Measurements from ENCODE around the gene NCOA4. TPM values are rescaled to one million over a fixed set of nuclear protein-coding genes. Genes with fewer than 3 reads are reported as not detected.

Gene NCOA4
- total RNA-seq, 1 donor from 2014 or later = 131 TPM

- Histone ChIP-seq H3K27me3 (ENCODE audit: control insufficient read depth, insufficient read depth, low read length) (no peaks in the 10 kb centered on the region), H3K36me3 (ENCODE audit: control insufficient read depth, insufficient read depth, low read length) (no peaks in the 10 kb centered on the region), H3K4me3 (ENCODE audit: low read depth, low read length) (no peak overlapping the region)
- TF ChIP-seq CTCF (IDR thresholded peaks at IDR 0.05; ENCODE audit: insufficient read depth, low read length, poor library complexity, severe bottlenecking) = no peak
- DNase-seq (ENCODE audit: low read depth) = no peak
Observed at GRCh38 chr10:46074196-46074946, 43.9 kb upstream of the NCOA4 start.

GRCh38 chr10:46073564-46073963, 43.1 kb upstream of the NCOA4 start:
- DNase-seq (ENCODE audit: low read depth) = no peak
- Histone ChIP-seq H3K4me3 (ENCODE audit: low read depth, low read length) (no peak overlapping the region), H3K27me3 (ENCODE audit: control insufficient read depth, insufficient read depth, low read length) (no peaks in the 10 kb centered on the region), H3K36me3 (ENCODE audit: control insufficient read depth, insufficient read depth, low read length) (no peaks in the 10 kb centered on the region)
- no peak for TF ChIP-seq CTCF (IDR thresholded peaks at IDR 0.05; ENCODE audit: insufficient read depth, low read length, poor library complexity, severe bottlenecking)

- no peak overlapping the region for H3K4me3 ChIP-seq (ENCODE audit: low read depth, low read length)
- DNase-seq (ENCODE audit: low read depth) = no peak
- H3K36me3 ChIP-seq (ENCODE audit: control insufficient read depth, insufficient read depth, low read length) = no peaks in the 10 kb centered on the region
- no peak for TF ChIP-seq CTCF (IDR thresholded peaks at IDR 0.05; ENCODE audit: insufficient read depth, low read length, poor library complexity, severe bottlenecking)
- no peaks in the 10 kb centered on the region for H3K27me3 ChIP-seq (ENCODE audit: control insufficient read depth, insufficient read depth, low read length)
Observed at GRCh38 chr10:46070749-46071148, 40.3 kb upstream of the NCOA4 start.

GRCh38 chr10:46069771-46070463, 39.5 kb upstream of the NCOA4 start:
- no peak for TF ChIP-seq CTCF (IDR thresholded peaks at IDR 0.05; ENCODE audit: insufficient read depth, low read length, poor library complexity, severe bottlenecking)
- no peak for DNase-seq (ENCODE audit: low read depth)
- no peaks in the 10 kb centered on the region for H3K36me3 ChIP-seq (ENCODE audit: control insufficient read depth, insufficient read depth, low read length)
- H3K27me3 ChIP-seq (ENCODE audit: control insufficient read depth, insufficient read depth, low read length) = no peaks in the 10 kb centered on the region
- no peak overlapping the region for H3K4me3 ChIP-seq (ENCODE audit: low read depth, low read length)

- no peak overlapping the region for H3K4me3 ChIP-seq (ENCODE audit: low read depth, low read length)
- DNase-seq (ENCODE audit: low read depth) = no peak
- H3K36me3 ChIP-seq (ENCODE audit: control insufficient read depth, insufficient read depth, low read length) = no peaks in the 10 kb centered on the region
- H3K27me3 ChIP-seq (ENCODE audit: control insufficient read depth, insufficient read depth, low read length) = no peaks in the 10 kb centered on the region
- TF ChIP-seq CTCF (IDR thresholded peaks at IDR 0.05; ENCODE audit: insufficient read depth, low read length, poor library complexity, severe bottlenecking) = no peak
Observed at GRCh38 chr10:46068905-46069304, 38.5 kb upstream of the NCOA4 start.
